ENCODE data around the gene FTO. TPM values are rescaled to one million over a fixed set of nuclear protein-coding genes. Genes with fewer than 3 reads are reported as not detected.

FTO gene
- total and polyA plus RNA-seq, 2 of the 8 experiments (the other 6 are each of a cell fraction or from before 2014, with no cell fraction given): 34.5 to 59.8 TPM

- Histone ChIP-seq H2BK5ac (ENCODE audit: low read depth, low read length) (no peak overlapping the region), H3K36me3 (ENCODE audit: control insufficient read depth in 2 of 4, insufficient read depth in 4 of 4, low read length in 3 of 4) (no peaks in the 10 kb centered on the region; a peak in 1 of 8 replicates), H2BK120ac (replicated peaks; ENCODE audit: low read depth, low read length) (no peak overlapping the region), H2BK20ac (ENCODE audit: low read length) (no peak overlapping the region), H3K4me1 (replicated peaks in 1 of 4; ENCODE audit: control insufficient read depth in 3 of 4, insufficient read depth in 4 of 4, low read length in 3 of 4) (no peaks in the 10 kb centered on the region), H2BK15ac (ENCODE audit: low read length) (no peak overlapping the region), H4K5ac (ENCODE audit: insufficient read length, low read depth, low read length) (no peak overlapping the region), H3K4ac (replicated peaks; ENCODE audit: insufficient read length, low read depth, low read length) (no peak overlapping the region), H2BK12ac (ENCODE audit: low read depth, low read length) (no peak overlapping the region), H3K56ac (replicated peaks; ENCODE audit: insufficient read length, low read depth, low read length) (no peak overlapping the region), H3K79me1 (ENCODE audit: low read depth, low read length) (no peaks in the 10 kb centered on the region), H3K9ac (replicated peaks in 1 of 4; ENCODE audit: extremely low read depth in 1 of 4, low read depth in 3 of 4, low read length in 3 of 4) (no peak overlapping the region; a peak in 2 of 7 replicates), H3K27ac (ENCODE audit: low read depth, low read length) (no peak overlapping the region), H3K4me3 (ENCODE audit: extremely low read depth in 1 of 4, insufficient read depth in 2 of 4, low read depth in 3 of 4, low read length in 4 of 4) (no peak overlapping the region), H3K18ac (ENCODE audit: extremely low read depth, low read length) (no peak overlapping the region), H3K23me2 (ENCODE audit: low read depth, low read length) (no peaks in the 10 kb centered on the region), H3K27me3 (replicated peaks in 1 of 4; ENCODE audit: control insufficient read depth in 3 of 4, extremely low read depth in 1 of 4, insufficient read depth in 3 of 4, low read length in 3 of 4) (no peaks in the 10 kb centered on the region), H3K23ac (ENCODE audit: insufficient read length) (no peak overlapping the region), H3K9me3 (ENCODE audit: insufficient read depth in 2 of 2, low read depth in 1 of 2, low read length in 1 of 2) (no peaks in the 10 kb centered on the region), H4K20me1 (replicated peaks in 1 of 2; ENCODE audit: control insufficient read depth in 1 of 2, insufficient read depth in 2 of 2, low read length in 2 of 2) (no peaks in the 10 kb centered on the region), H3K4me2 (ENCODE audit: insufficient read depth in 1 of 2, low read depth in 2 of 2, low read length in 2 of 2) (no peak overlapping the region), H2AK5ac (ENCODE audit: low read depth, low read length) (no peak overlapping the region), H3K79me2 (ENCODE audit: control insufficient read depth in 1 of 2, insufficient read depth in 2 of 2, low read length in 2 of 2) (no peaks in the 10 kb centered on the region), H2AFZ (ENCODE audit: low read length) (no peak overlapping the region), H4K91ac (replicated peaks; ENCODE audit: insufficient read length, low read length) (no peak overlapping the region), H3K14ac (ENCODE audit: insufficient read length) (no peak overlapping the region), H4K8ac (ENCODE audit: extremely low read depth, insufficient read depth, low read length) (no peak overlapping the region; the same call in 1 of the 2 replicates)
- CTCF ChIA-PET (ENCODE audit: partially characterized antibody): interaction anchor here (0.5 to 0.8 kb wide), 3 partner anchors 109 to 463 kb away, joined by 3 to 5 read pairs (median 3); no protein-coding TSS in a partner anchor
- no peak for DNase-seq (ENCODE audit: low read depth in 1 of 2, low spot score in 2 of 2)
- 92% methylated on average over 9 of the region's 10 CpGs; no CpG with 5 or more reads in 1 of the 2 experiments for WGBS, 2 experiments (ENCODE audit: extremely low coverage in 1 of 2, insufficient coverage in 1 of 2, insufficient read length in 1 of 2, insufficient replicate concordance in 2 of 2, low coverage in 1 of 2, low lambda C conversion rate in 2 of 2, missing lambda C conversion rate in 1 of 2)
- FAIRE-seq: no peak
- POLR2A ChIA-PET (ENCODE audit: partially characterized antibody): no interaction called here
- TF ChIP-seq TAF1 (IDR thresholded peaks at IDR 0.05; ENCODE audit: low read depth, low read length): no peak
- no peak for TF ChIP-seq RNF2 (IDR thresholded peaks at IDR 0.05; ENCODE audit: borderline replicate concordance, low read depth, low read length, missing control alignments, poor library complexity, severe bottlenecking)
- TF ChIP-seq BRCA1 (IDR thresholded peaks at IDR 0.05; ENCODE audit: low read depth, low read length): no peak
- no peak for TF ChIP-seq MAX (IDR thresholded peaks at IDR 0.05)
- no peak for TF ChIP-seq SAP30 (IDR thresholded peaks at IDR 0.05; ENCODE audit: insufficient read depth, insufficient replicate concordance, low read length)
- no peak for TF ChIP-seq SUZ12 (IDR thresholded peaks at IDR 0.05; ENCODE audit: low read length)
- TF ChIP-seq SIRT6 (IDR thresholded peaks at IDR 0.05; ENCODE audit: low read length): no peak
Measured at GRCh38 chr16:54163197-54163843, 459.4 kb downstream of the FTO start.

Data from H1 (cell line).